Caco-2 (cell line): ENCODE measurements around the gene TMEM255B. TPM values are rescaled to one million over a fixed set of nuclear protein-coding genes. Genes with fewer than 3 reads are reported as not detected.

Experiments
- BruUV-seq: library from RNA; stranded (reverse); fragments of 400-500 nt; replicated peaks from 2 replicates; lab custom pipeline; 2021; lab: Mats Ljungman, UMichigan
- CTCF ChIA-PET: fragments of 300-600 bp; sonication (Branson Sonifier 250); formaldehyde crosslinking; loops from one replicate; lab custom pipeline; 2022; ENCODE audit warnings: antibody characterized with exemption; lab: Charles Lee
- POLR2A ChIA-PET: fragments of 300-600 bp; sonication (Branson Sonifier 250); formaldehyde crosslinking; loops from one replicate; lab custom pipeline; 2022; ENCODE audit warnings: antibody characterized with exemption; lab: Charles Lee
- DNase-seq, 2 experiments: peaks; one replicate each; pipeline versions ENCODE4 v3.0.0 to v3.0.0-alpha.2; 2020 to 2022
- H3K27me3 ChIP-seq: replicated peaks from 2 replicates; pipeline ENCODE4 v1.6.0; 2011; ENCODE audit warnings: low read length; ENCODE audit not compliant: control insufficient read depth, insufficient read depth
- H3K36me3 ChIP-seq: 2 replicates; pipeline ENCODE4 v1.5.1; 2011; ENCODE audit warnings: low read length; ENCODE audit not compliant: control insufficient read depth, insufficient read depth
- H3K4me1 ChIP-seq: fragments of 250-450 bp; sonication (Bioruptor Pico); 2 replicates; pipeline ENCODE4 v1.5.1; 2020; ENCODE audit warnings: mild to moderate bottlenecking
- H3K4me3 ChIP-seq: 2 replicates; pipeline ENCODE4 v1.5.1; 2011; ENCODE audit warnings: low read depth, mild to moderate bottlenecking, control low read depth, low read length
- H3K9me3 ChIP-seq: fragments of 250-450 bp; sonication (Bioruptor Pico); 2 replicates; pipeline ENCODE4 v1.5.1; 2020; ENCODE audit warnings: mild to moderate bottlenecking, moderate library complexity
- H3K27ac Mint-ChIP-seq: one replicate; pipeline ENCODE4 v1.8.0; 2022; ENCODE audit warnings: mixed read lengths; ENCODE audit not compliant: unreplicated experiment
- H3K27me3 Mint-ChIP-seq: one replicate; pipeline ENCODE4 v1.8.0; 2022; ENCODE audit warnings: mixed read lengths; ENCODE audit not compliant: insufficient read depth, unreplicated experiment
- H3K36me3 Mint-ChIP-seq: one replicate; pipeline ENCODE4 v1.8.0; 2022; ENCODE audit warnings: mild to moderate bottlenecking, mixed read lengths; ENCODE audit not compliant: insufficient read depth, unreplicated experiment
- H3K4me1 Mint-ChIP-seq: one replicate; pipeline ENCODE4 v1.8.0; 2022; ENCODE audit warnings: low read depth, mixed read lengths; ENCODE audit not compliant: unreplicated experiment
- H3K4me3 Mint-ChIP-seq: one replicate; pipeline ENCODE4 v1.8.0; 2022; ENCODE audit warnings: mild to moderate bottlenecking, moderate library complexity, mixed read lengths; ENCODE audit not compliant: unreplicated experiment
- H3K9me3 Mint-ChIP-seq: one replicate; pipeline ENCODE4 v1.8.0; 2022; ENCODE audit warnings: mixed read lengths; ENCODE audit not compliant: unreplicated experiment
- CTCF ChIP-seq, 2 experiments: fragments of 200-600 bp in 1 of 2; IDR thresholded peaks; 1 replicate in 1 of 2; 2 replicates in 1 of 2; pipeline versions ENCODE4 v1.5.1 to v1.8.0; 2011 to 2022; ENCODE audit warnings: antibody characterized with exemption in 1 of 2, control low read depth in 1 of 2, inconsistent platforms in 1 of 2, low read depth in 1 of 2, low read length in 1 of 2, mild to moderate bottlenecking in 1 of 2, moderate library complexity in 1 of 2; ENCODE audit not compliant: insufficient read depth in 1 of 2, severe bottlenecking in 1 of 2, unreplicated experiment in 1 of 2
- intact Hi-C: fragments of 100-400 bp; cut with micrococcal nuclease; formaldehyde crosslinking; loops from one replicate; pipeline ENCODE4 v1.10.0; 2022; ENCODE audit not compliant: unreplicated experiment
- total RNA-seq: library from RNA; stranded (reverse); gene quantifications from 2 replicates; pipeline ENCODE4 v1.2.3, GENCODE V29; 2022

The TMEM255B gene
- total RNA-seq, 1 experiment from 2014 or later = 0.82 TPM

GRCh38 chr13:113840541-113841352 is 81.7 kb downstream of the TMEM255B start:
- TF ChIP-seq CTCF (IDR thresholded peaks at IDR 0.05; ENCODE audit: insufficient read depth in 1 of 2, low read depth in 1 of 2, low read length in 1 of 2, severe bottlenecking in 1 of 2, unreplicated experiment in 1 of 2) = no peak
- Histone ChIP-seq H3K36me3 (no peaks in the 10 kb centered on the region; the same call in none of the 2 replicates), H3K4me3 (no peak overlapping the region), H3K27me3 (no peaks in the 10 kb centered on the region), H3K4me1 (peaks cover 13% of the 10 kb centered on the region), H3K9me3 (no peaks in the 10 kb centered on the region)
- no peak overlapping the region for H3K27ac Mint-ChIP-seq
- ChIA-PET POLR2A (no interaction called here), CTCF (no interaction called here)
- no peak for DNase-seq
- no peaks in the 10 kb centered on the region for H3K27me3 Mint-ChIP-seq
- peaks cover 17% of the 10 kb centered on the region for H3K4me1 Mint-ChIP-seq
- BruUV-seq = no TSS peak
- no peaks in the 10 kb centered on the region for H3K9me3 Mint-ChIP-seq
- H3K36me3 Mint-ChIP-seq = peaks cover 6% of the 10 kb centered on the region
- intact Hi-C loops = no loop called here
- H3K4me3 Mint-ChIP-seq = no peak overlapping the region

- no peak for DNase-seq
- TF ChIP-seq CTCF (IDR thresholded peaks at IDR 0.05; ENCODE audit: insufficient read depth in 1 of 2, low read depth in 1 of 2, low read length in 1 of 2, severe bottlenecking in 1 of 2, unreplicated experiment in 1 of 2) = no peak
- no TSS peak for BruUV-seq
- Mint-ChIP-seq H3K27me3 (no peaks in the 10 kb centered on the region), H3K9me3 (no peaks in the 10 kb centered on the region), H3K36me3 (peaks cover 6% of the 10 kb centered on the region), H3K27ac (no peak overlapping the region), H3K4me1 (peaks cover 17% of the 10 kb centered on the region), H3K4me3 (no peak overlapping the region)
- POLR2A ChIA-PET = no interaction called here
- H3K9me3 ChIP-seq = no peaks in the 10 kb centered on the region
- CTCF ChIA-PET = no interaction called here
- no peaks in the 10 kb centered on the region for H3K27me3 ChIP-seq
- intact Hi-C loops = no loop called here
- no peaks in the 10 kb centered on the region; the same call in none of the 2 replicates for H3K36me3 ChIP-seq
- no peak overlapping the region for H3K4me3 ChIP-seq
- peaks cover 13% of the 10 kb centered on the region for H3K4me1 ChIP-seq
Measured at GRCh38 chr13:113841353-113841650, 82.3 kb downstream of the TMEM255B start.

- Mint-ChIP-seq H3K27me3 (no peaks in the 10 kb centered on the region), H3K36me3 (no peaks in the 10 kb centered on the region)
Measured at GRCh38 chr13:113842336-113843062, 83.5 kb downstream of the TMEM255B start.

More at GRCh38 chr13:113842336-113843062, 83.5 kb downstream of the TMEM255B start:
- Histone ChIP-seq H3K4me1 (peaks cover 6% of the 10 kb centered on the region), H3K9me3 (no peaks in the 10 kb centered on the region), H3K36me3 (no peaks in the 10 kb centered on the region; the same call in none of the 2 replicates), H3K4me3 (no peak overlapping the region), H3K27me3 (no peaks in the 10 kb centered on the region)
- intact Hi-C loops = no loop called here
- no peak for TF ChIP-seq CTCF (IDR thresholded peaks at IDR 0.05; ENCODE audit: insufficient read depth in 1 of 2, low read depth in 1 of 2, low read length in 1 of 2, severe bottlenecking in 1 of 2, unreplicated experiment in 1 of 2)
- CTCF ChIA-PET = no interaction called here
- Mint-ChIP-seq H3K4me1 (peaks cover 11% of the 10 kb centered on the region), H3K9me3 (no peaks in the 10 kb centered on the region), H3K4me3 (no peak overlapping the region), H3K27ac (no peak overlapping the region)
- no peak for DNase-seq
- POLR2A ChIA-PET = no interaction called here
- no TSS peak for BruUV-seq
